GM12874 (cell line): ENCODE results near the gene AAMP.

ENCODE experiments used
- CTCF ChIP-seq: IDR thresholded peaks from 2 replicates; pipeline ENCODE4 v1.5.1; 2011; ENCODE audit warnings: low read depth, mild to moderate bottlenecking, control low read depth, low read length, moderate library complexity; ENCODE audit not compliant: insufficient read depth

AAMP gene

GRCh38 chr2:218275371-218276072 is 5.6 kb upstream of the AAMP start:
- no peak for TF ChIP-seq CTCF

GRCh38 chr2:218274586-218274985 is 4.6 kb upstream of the AAMP start:
- no peak for TF ChIP-seq CTCF

- no peak for TF ChIP-seq CTCF
These were observed 3.9 kb upstream of the AAMP start for GRCh38 chr2:218273908-218274249.

GRCh38 chr2:218272531-218273212 is 2.7 kb upstream of the AAMP start:
- peak; percentile 90 for TF ChIP-seq CTCF

- TF ChIP-seq CTCF, result no peak
These were observed 2.1 kb upstream of the AAMP start for GRCh38 chr2:218271865-218272530.

- no peak for TF ChIP-seq CTCF
These were observed 1.5 kb upstream of the AAMP start for GRCh38 chr2:218271487-218271797.

GRCh38 chr2:218270721-218271486 is 967 bp upstream of the AAMP start:
- no peak for TF ChIP-seq CTCF
